Forelimb muscle (tissue), 1 donor: ENCODE results near the gene UPP1. TPM values are rescaled to one million over a fixed set of nuclear protein-coding genes. Genes with fewer than 3 reads are reported as not detected.

Source experiments
- DNase-seq: peaks from one replicate; pipeline ENCODE4 v3.0.0-alpha.2; 2013; ENCODE audit warnings: low read depth
- polyA plus RNA-seq: library from polyadenylated mRNA; unstranded; fragments of 120-200 nt; gene quantifications from one replicate; pipeline ENCODE4 v1.2.1, GENCODE V29; 2013; ENCODE audit not compliant: insufficient read length

The UPP1 gene
- polyA plus RNA-seq, 1 donor = 2.4 TPM

DNA sequence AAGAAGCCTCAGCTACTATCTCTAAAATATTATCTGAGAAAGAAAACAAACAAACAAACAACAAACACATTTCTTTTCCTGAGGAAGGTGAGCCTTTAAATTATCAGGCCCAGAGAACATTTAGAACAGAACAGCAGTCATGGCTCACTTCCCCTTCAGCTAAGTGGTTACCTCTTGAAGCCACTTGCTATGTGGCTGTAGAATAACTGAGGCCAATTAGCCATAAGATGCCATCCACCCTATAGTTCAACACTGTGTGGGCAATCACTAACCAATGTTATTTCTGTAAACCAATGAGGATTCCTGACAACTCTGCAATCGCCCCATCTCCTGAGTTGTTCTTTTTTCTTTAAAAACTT, 3.7 kb upstream of the UPP1 start:
- DNase-seq = no peak

DNA sequence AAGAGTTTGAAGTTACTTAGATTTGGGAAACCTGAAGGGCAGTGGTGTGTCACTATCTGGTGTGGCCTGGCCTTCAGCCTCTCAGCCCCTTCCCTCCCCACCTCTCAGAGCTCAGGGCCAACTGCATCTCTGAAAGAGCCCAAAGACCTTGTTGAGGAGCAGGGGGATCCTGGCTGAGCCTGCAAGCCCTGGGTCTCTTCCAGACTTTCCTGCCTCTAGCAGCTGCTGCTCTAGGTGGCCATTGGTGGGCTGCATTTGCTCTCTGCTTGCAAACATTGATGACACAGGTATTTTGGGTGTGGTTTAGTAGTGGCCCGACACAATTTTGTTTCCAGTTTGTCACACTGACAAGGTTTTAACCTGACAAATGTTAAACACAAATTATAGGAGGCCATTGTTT, 3.1 kb upstream of the UPP1 start:
- DNase-seq = no peak

DNA sequence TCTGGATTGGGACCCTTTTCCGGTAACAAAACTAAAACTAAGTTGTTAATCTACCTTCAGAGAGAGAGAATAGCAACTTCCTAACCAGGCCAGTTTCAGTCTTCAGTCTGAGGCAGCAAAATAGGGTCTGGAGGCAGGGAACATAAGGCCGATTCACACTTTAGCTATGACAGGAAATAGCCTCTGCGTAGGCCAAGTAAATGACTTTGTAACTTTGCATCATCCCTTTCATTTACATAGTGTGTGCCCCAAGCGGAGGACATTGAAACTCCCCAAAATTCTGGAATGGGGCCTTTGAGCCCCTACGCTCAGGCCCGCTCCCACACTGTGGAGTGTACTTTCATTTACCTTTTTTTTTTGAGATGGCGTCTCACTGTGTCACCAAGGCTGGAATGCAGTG, 1.7 kb upstream of the UPP1 start:
- no peak for DNase-seq

DNA sequence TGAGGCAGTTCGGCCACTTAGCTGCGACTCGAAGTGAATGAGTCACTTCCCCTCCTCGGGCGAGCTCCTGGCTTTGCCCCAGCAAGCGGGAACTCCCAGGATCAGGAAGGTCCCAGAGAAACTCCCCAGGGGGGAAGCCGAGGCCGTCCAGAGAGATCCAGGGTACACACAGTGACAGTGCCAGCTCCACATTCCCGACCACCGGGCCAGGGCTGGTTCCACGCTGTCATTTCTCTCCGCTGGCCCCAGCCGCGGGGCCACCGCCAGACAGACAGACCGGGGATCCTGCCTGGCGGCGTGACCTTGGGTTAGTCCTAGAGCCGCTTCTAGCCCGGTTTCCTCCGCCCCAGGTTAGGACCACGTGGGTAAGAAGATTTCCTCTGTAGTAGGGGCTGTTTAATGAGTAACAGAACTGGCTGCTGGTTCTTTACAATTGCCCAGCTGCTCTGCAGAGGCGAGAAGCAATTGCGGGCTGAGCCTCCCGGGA, 463 bp upstream of the UPP1 start:
- no peak for DNase-seq

DNA sequence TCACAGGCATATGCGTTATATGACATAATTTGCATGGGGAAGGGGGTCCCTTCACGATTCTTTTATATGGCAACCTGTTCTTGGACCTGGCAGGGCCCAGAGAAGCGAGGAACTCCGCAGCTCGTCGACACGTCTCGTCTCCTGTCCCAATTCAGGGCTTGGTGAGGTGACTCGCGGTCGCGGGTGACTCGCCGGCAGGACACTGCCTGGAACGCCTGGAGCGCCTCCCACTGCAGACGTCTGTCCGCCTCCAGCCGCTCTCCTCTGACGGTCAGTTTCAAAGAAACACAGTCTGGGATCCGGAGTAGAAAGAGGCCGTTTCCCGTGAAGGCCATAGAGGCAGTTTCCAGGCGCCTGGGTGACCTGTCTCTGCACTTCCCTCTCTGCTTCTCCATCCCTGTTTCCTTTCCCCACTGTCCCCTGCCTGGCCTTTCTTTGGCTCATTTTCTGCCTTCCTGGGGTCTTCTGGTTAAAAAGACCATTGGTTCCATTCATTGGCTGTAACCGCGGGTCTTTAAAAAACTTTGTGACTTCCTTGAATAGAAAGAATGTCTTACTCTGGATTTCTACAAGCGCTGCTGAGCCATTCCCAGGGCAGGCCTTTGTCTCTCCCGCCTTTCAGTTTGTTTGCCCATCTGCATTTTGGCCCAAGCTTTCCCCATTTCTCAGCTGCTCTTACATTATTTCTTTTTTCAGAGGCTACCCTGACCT, 1.2 kb downstream of the UPP1 start:
- DNase-seq = no peak

DNA sequence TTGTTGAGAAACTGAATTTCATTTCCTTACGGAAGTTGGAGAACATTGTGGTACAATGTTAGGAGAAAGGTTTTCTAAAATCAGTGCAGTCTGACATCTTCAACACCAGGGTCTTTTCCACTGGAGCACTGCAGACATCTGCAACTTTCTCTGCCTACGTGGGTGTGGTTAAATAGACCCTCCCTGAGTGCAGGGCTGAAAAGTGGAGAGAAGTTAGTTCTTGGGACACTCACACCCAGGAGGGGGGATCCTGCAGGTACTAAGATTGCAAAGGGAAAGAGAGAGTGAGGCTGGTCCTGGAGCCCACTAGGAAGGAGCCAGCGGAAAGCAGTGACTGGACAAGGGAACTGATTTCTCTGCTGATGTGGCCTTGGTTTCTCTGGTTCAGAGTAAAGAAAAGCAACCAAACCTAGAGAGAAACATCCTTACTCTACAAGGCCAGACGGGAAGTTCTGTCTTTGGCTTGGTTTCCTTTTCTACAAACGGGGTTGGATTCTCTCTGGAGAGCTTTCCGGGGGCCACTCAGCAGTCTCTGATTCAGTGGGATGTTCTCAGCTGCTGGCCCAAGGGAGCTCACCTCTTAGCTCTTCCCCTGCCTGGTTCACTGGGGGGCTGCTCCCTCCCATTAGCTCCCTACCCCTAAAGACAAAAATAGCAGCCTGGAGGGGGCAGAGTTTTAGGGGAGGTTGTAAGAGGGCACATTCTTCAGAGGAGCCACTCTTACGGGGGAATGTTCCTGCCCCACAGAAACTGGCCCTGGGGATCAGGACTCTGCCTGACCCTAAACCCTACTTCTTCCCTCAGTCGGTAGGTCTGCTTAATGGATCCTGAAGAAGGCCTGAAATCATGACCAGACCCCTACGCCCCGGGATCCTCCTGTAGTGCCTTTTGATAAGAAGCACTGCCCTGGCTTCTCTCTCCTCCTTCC, 2.7 kb downstream of the UPP1 start:
- no peak for DNase-seq

DNA sequence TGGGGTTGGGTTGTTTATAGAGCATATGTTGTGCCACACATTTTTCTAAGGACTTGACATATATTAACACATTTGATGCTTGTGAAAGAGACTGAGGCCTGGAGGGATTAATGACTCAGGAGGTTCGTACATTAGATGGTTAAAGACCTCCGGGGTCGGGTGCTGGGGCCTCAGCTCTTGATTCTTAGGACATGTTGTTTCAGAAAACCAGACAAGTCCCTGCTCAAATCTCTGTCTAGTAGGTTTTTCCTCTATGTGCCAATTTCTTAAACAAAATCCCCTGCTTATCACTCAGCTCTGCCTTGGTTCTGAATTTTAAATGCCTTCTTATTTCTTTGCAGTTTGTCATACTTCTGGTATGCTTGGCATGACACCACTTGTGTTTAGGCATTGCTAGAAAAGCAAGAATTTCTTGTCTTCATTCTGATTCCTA, 5.8 kb downstream of the UPP1 start:
- no peak for DNase-seq

DNA sequence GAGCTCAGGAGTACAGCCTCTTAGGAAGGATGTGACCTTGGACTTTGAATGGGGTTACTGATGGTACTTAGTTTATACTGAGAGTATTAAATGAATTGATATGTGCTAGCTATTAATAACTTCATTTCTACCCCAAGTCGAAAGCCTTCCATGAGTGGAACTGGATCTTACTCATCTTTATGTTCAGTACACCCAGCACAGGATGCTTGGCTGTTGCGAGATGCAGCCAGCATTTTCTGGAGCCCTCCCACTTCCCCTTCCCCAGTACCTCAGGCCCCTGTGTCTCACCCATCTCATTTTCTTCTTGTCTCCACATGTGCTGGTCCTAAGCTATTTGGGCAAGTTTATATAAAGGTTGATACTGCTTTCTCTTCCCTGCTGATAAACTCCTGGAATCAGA, 7.2 kb downstream of the UPP1 start:
- no peak for DNase-seq

DNA sequence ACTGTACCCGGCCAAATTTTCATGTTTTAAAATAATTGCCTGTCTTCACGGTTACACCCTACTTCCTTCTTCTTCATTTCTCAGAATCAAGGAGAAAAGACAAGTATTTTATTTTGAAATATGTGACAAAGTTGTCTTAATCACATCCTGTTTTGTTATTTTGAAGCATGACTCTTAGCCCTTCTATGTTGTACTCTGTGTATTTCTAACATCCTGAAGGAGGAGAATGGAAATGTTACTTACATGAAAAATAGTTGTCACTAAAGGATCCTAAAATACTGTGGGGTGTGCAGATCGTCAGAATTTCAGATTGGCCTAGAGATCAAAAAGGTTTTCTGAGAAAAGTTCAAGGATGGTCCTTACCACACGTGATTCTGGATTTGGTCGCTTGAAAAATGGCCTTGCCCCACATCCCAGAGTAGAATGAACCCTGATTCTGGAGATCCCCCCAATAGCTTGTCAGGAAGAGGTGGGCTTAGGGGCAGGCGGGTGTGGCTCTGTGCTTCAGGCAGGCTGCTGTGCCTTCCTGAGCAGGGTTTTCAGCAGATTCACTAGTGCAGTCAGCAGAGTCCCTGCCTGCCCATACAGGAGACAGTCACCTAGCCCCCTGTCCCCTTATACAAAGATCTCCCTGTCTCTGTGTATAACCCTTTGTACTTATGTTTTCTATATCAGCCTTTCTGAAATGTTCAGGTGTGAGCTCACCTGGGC, 8.6 kb downstream of the UPP1 start:
- no peak for DNase-seq

DNA sequence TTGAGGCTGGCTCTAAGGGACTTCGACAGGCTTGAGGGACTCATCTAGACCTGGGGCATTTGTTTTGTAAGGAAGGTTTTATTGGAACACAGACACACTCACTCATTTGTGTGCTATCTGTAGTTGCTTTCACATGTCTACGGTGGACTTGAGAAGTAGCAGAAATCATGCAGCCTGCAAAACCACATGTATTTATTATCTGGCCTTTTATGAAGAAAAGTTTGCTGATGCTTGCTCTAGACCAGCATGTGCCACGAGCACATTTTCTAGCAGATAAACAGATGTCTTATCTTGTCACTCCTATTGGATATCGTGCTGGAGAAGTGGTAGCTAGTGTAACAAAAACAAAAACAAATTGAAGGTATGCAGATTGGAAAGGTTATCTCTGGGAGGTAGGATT, 9.8 kb downstream of the UPP1 start:
- no peak for DNase-seq

DNA sequence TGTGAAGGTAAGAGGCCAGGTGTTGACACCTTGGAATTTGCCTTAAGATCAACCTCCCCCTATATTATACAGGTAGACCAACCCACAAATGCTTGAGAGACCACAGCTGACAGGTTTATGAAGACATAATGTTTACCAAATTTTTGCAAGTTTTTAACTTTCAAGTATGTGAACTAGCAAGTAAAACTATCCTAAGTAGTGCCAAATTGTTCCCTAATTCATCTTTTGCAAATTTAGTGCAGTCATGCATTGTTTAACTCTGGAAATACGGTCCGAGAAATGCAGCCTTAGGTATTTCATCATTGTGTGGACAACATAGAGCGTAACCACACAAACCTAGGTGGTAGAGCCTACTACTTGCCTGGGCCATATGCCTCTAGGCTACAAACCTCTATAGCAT, 10.7 kb downstream of the UPP1 start:
- no peak for DNase-seq

DNA sequence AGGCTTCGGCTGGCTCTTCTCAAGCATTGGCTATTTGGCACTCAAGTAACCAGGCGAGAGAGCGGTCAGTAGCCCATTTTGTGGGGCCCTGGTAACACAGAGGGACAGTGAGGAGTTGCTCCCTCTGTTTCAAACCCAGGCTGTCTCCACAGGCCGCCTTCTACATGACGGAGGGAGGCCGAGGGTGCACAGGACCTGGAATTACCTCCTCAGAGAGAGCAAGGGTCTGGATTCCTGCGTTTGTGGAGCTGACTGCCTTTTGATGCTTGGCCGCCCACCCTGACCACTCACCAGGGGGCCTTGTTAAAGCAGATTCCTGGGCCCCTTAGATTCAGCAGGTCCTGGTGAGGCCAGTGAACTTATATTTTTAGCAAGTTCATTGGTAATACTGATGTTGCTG, 12.3 kb downstream of the UPP1 start:
- no peak for DNase-seq

DNA sequence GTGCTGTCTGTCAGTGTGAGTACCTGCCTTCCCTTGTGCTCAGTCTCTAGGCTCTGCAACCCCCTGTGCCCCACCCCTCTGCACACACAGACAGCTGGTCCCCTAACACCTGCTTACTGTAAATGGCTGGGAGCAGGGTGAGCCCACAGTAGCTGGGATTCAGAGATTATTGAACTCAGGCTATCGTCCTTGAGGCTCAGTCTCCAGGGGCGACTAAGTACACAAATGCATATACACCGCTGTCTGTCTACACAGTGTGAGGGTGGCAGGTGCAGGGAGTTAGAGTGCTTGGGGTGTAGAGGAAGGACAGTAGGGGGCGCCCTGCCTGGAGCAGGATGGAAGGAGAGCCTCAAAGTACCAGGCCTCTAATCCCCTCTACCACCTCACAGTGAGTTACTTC, 12.9 kb downstream of the UPP1 start:
- DNase-seq = no peak

DNA sequence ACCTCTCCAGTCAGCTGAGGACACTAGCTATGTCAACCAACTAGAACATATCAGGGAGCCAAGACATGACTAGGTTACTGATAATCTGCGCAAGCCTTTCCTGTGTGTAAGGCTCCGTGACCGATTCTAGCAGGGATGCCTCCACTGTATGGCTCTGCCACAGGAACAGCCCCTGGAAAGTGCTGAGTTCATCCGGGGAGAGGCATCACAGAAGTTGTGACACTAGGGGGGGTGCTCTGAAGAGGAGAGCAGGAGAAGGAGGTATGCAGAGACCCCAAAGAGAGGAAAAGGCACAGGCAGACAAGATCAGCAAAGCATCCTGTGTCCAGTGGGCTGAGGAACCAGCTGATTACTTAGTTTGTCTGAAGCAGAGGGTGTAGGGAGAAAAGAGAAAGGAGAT, 13.5 kb downstream of the UPP1 start:
- DNase-seq = no peak

DNA sequence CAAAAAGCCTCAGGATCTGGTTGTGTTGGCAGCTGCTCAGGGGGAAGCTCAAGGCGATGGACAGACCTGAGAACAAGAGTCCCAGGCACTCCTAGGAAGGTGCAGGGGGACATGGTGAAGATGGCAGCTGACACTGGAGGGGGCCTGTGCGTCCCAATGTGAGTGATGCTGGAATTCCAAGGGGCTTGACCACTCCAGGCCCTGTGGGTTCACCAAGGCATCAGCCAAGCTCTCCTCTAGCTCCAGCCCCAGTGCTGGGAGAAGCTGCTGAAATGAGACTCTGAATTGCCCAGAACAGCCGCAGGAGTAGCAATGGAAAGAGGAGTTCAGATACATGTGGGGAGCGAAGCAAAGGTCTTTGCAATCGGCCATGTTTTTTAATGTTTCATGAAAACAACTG, 16.0 kb downstream of the UPP1 start:
- DNase-seq = no peak

DNA sequence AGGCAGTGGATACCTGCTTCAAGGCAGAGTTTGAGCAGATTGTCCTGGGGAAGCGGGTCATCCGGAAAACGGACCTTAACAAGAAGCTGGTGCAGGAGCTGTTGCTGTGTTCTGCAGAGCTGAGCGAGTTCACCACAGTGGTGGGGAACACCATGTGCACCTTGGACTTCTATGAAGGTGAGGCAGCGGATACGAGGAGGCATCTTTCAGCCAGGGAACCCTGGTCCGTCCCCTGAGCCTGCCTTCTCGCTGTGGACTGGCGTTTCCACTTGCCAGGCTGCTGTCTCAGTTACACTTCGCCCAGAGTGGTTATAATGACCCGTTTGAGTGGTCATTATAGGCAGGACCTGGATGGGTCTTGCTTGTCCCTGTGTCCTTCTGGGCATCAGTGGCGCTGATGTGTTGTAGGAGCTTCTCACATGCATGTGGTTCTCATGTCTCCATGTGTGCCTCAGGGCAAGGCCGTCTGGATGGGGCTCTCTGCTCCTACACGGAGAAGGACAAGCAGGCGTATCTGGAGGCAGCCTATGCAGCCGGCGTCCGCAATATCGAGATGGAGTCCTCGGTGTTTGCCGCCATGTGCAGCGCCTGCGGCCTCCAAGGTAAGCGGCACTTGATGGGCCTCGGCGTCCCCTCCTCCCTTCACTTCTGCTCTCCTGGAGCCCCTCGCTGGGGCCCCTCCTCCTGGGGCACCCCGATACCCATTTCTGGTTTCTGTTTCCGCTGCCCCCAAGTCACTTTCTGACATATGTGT, 18.0 kb downstream of the UPP1 start:
- no peak for DNase-seq

DNA sequence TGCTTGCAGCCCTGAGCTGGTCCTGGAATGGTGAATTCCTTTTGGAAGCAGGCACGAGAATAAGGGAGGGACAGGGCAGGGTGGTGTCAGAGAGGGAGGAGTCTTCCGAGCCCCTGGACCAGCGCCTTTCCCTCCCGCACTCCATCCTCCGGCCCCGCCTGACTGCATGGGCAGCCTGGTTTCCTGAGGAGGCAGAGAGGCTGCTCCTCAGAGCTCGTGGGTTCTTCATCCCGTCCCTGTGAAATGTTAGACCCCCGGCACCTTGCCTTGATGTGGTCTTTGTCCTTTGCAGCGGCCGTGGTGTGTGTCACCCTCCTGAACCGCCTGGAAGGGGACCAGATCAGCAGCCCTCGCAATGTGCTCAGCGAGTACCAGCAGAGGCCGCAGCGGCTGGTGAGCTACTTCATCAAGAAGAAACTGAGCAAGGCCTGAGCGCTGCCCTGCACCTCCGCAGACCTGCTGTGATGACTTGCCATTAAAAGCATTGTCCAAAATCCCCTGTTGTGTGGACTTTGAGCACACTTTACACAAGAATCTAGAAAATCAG, 18.9 kb downstream of the UPP1 start:
- DNase-seq = no peak

DNA sequence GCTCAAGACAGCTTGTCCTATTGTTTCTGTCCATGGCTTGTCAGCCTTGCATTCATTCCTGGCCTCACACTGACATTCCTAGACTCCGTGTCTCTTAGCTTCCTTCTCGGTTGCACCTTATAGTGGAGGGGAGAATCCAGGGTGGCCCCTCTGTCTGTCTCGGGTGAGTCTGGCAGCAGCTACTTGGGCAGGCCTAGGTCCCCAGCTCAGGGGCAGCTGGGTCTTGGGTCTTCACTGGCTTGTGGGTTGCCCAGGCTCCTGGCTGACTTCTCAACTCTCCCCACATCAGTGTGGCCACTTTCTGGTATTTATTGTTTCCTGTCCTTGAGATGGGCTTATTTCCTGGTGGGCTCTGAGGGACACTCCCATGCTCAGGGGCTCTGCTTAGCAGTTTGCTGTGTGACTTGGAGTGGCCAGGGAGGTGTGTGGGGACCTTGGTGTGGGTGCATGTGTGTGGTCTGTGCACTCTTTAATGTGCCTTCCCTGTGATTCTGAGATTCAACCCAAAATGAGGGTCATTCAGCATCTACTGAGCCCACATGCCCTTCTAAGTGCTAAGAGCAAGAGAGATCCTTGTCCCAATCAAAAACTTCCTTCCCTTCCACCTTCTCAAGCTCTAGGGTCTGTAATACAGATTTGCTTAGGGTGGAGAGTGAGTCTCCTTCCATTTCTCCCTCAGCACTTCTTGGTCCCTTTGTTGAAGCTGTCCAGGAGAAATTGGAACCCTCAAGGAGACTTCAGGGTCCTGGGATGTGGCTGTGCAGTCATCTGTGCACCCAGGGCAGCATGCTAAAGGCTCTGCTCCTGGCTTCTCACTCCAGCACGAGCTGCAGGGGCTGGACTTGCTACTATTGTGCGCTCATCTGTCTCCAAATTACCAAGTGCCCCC, 20.1 kb downstream of the UPP1 start:
- DNase-seq = no peak

DNA sequence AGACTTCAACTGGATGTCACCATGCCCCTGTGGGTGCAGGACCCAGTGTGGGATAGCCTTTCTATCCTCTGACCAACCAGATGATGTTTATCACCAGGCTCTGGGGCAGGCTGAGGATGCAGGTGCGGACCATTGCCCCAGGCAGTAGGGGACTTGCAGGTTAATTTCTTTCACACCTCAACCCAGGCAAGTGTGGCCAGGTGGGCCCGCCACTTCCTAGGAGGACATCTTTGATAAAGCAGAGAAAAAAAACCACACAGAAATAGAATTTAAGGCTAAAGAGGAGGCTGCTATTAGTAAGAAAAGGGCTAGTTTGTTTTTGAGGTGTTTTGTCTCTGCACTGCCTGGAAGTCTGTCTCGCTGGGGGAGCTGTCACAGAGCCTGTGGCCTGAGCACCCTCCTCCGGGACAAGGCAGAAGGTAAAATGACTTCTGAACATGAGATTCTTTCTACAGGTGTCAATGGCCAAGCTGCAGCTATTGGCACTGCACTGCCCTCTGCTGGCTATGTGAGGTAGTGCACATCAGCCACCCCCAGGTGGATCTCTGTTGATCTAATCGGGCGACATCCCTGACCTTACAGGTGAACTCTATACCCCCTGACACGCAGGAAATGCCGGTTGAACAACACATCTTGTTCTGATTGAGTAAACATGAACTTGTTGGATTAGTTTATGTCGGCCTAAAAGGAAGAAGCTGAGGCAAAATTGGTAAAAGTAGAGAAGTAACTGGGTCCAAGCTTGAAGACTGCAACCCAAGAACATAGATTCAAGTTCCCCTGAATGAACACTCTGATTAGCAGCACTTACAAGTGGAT, 21.0 kb downstream of the UPP1 start:
- no peak for DNase-seq

DNA sequence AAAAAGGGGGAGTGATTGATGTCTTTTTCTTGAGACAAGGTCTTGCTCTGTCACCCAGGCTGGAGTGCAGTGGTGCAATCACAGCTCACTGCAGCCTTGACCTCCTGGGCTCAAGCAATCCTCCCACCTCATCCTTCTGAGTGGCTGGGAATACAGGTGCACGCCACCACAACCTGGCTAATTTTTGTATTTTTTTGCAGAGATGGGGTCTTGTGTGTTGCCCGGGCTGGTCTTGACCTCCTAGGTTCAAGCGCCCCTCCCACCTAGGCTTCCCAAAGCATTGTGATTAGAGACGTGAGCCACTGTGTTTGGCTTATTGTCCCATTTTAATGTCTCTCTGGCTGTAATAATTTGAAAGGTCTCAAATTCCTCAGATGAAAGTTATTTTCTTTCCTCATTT, 21.8 kb downstream of the UPP1 start:
- no peak for DNase-seq
